Skeletal muscle tissue (tissue), 4 donors: ENCODE measurements around the gene ARHGEF28. TPM values are rescaled to one million over a fixed set of nuclear protein-coding genes. Genes with fewer than 3 reads are reported as not detected.

ENCODE experiments used
- H3K27ac ChIP-seq: one replicate; pipeline ENCODE4 v1.7.0; 2013; ENCODE audit warnings: mild to moderate bottlenecking, low read depth, low read length, inconsistent platforms
- H3K27me3 ChIP-seq, 3 donors: one replicate each; pipeline ENCODE4 v1.7.0; 2013; ENCODE audit warnings: low read length in 3 of 3; ENCODE audit not compliant: control insufficient read depth in 3 of 3, insufficient read depth in 3 of 3
- H3K36me3 ChIP-seq, 3 donors: one replicate each; pipeline ENCODE4 v1.7.0; 2013; ENCODE audit warnings: low read length in 3 of 3; ENCODE audit not compliant: control insufficient read depth in 3 of 3, insufficient read depth in 3 of 3
- H3K4me1 ChIP-seq, 3 donors: one replicate each; pipeline ENCODE4 v1.7.0; 2013; ENCODE audit warnings: low read length in 3 of 3, mild to moderate bottlenecking in 3 of 3; ENCODE audit not compliant: control insufficient read depth in 3 of 3, insufficient read depth in 3 of 3
- H3K4me3 ChIP-seq, 3 donors: one replicate each; pipeline ENCODE4 v1.7.0; 2013; ENCODE audit warnings: low read length in 3 of 3
- H3K9ac ChIP-seq, 3 donors: one replicate each; pipeline ENCODE4 v1.7.0; 2013; ENCODE audit warnings: low read length in 3 of 3, mild to moderate bottlenecking in 3 of 3, moderate library complexity in 2 of 3, low read depth in 1 of 3
- H3K9me3 ChIP-seq, 3 donors: one replicate each; pipeline ENCODE4 v1.7.0; 2013; ENCODE audit warnings: low read length in 3 of 3; ENCODE audit not compliant: control insufficient read depth in 3 of 3
- total RNA-seq: library from RNA; depleted of rRNA; stranded (reverse); fragments of >200 nt; gene quantifications from one replicate; pipeline ENCODE4 v1.2.3, GENCODE V29; 2014
- donor health status: Osteomylitis.

Gene ARHGEF28
- total RNA-seq, 1 donor from 2014 or later, result 8.4 TPM

GRCh38 chr5:73962801-73963425 is 336.9 kb downstream of the ARHGEF28 start:
- Histone ChIP-seq H3K4me1 (no peaks in the 10 kb centered on the region), H3K9ac (no peak overlapping the region), H3K9me3 (no peaks in the 10 kb centered on the region), H3K36me3 (no peaks in the 10 kb centered on the region), H3K27me3 (peaks cover 0 to 3% (median 3%) of the 10 kb centered on the region in 3 donors), H3K4me3 (no peak overlapping the region), H3K27ac (no peak overlapping the region)

- H3K9ac ChIP-seq, result no peak overlapping the region
- H3K36me3 ChIP-seq, result no peaks in the 10 kb centered on the region
- no peak overlapping the region for H3K4me3 ChIP-seq
- H3K27ac ChIP-seq, result no peak overlapping the region
- H3K9me3 ChIP-seq, result no peaks in the 10 kb centered on the region
- H3K4me1 ChIP-seq, result no peaks in the 10 kb centered on the region
- H3K27me3 ChIP-seq, result peaks cover 0 to 3% (median 3%) of the 10 kb centered on the region in 3 donors
Observed at GRCh38 chr5:73964352-73964865, 338.4 kb downstream of the ARHGEF28 start.

- Histone ChIP-seq H3K4me1 (no peaks in the 10 kb centered on the region), H3K27me3 (peaks cover 0 to 3% (median 3%) of the 10 kb centered on the region in 3 donors), H3K4me3 (no peak overlapping the region), H3K36me3 (no peaks in the 10 kb centered on the region), H3K9ac (no peak overlapping the region), H3K9me3 (no peaks in the 10 kb centered on the region), H3K27ac (no peak overlapping the region)
Observed at GRCh38 chr5:73966451-73966850, 340.5 kb downstream of the ARHGEF28 start.

- Histone ChIP-seq H3K36me3 (no peaks in the 10 kb centered on the region), H3K4me3 (no peak overlapping the region), H3K27ac (no peak overlapping the region), H3K9ac (no peak overlapping the region), H3K27me3 (peaks cover 0 to 3% (median 2%) of the 10 kb centered on the region in 3 donors), H3K9me3 (no peaks in the 10 kb centered on the region), H3K4me1 (no peaks in the 10 kb centered on the region)
Observed at GRCh38 chr5:73967347-73967746, 341.4 kb downstream of the ARHGEF28 start.

- Histone ChIP-seq H3K27me3 (peaks cover 0 to 3% (median 0%) of the 10 kb centered on the region in 3 donors), H3K9ac (no peak overlapping the region)
Observed at GRCh38 chr5:73968246-73968645, 342.2 kb downstream of the ARHGEF28 start.

GRCh38 chr5:73968729-73969128 is 342.7 kb downstream of the ARHGEF28 start:
- Histone ChIP-seq H3K27me3 (no peaks in the 10 kb centered on the region), H3K4me1 (no peaks in the 10 kb centered on the region), H3K36me3 (no peaks in the 10 kb centered on the region), H3K27ac (no peak overlapping the region), H3K9ac (no peak overlapping the region), H3K4me3 (no peak overlapping the region), H3K9me3 (no peaks in the 10 kb centered on the region)

More at GRCh38 chr5:73968246-73968645, 342.2 kb downstream of the ARHGEF28 start:
- Histone ChIP-seq H3K36me3 (no peaks in the 10 kb centered on the region), H3K4me1 (no peaks in the 10 kb centered on the region), H3K4me3 (no peak overlapping the region), H3K27ac (no peak overlapping the region), H3K9me3 (no peaks in the 10 kb centered on the region)

- H3K4me3 ChIP-seq, result no peak overlapping the region
- no peak overlapping the region for H3K27ac ChIP-seq
- no peaks in the 10 kb centered on the region for H3K9me3 ChIP-seq
- no peaks in the 10 kb centered on the region for H3K4me1 ChIP-seq
- no peak overlapping the region for H3K9ac ChIP-seq
- no peaks in the 10 kb centered on the region for H3K36me3 ChIP-seq
- H3K27me3 ChIP-seq, result no peaks in the 10 kb centered on the region
Observed at GRCh38 chr5:73969195-73970036, 343.4 kb downstream of the ARHGEF28 start.

- Histone ChIP-seq H3K36me3 (no peaks in the 10 kb centered on the region), H3K4me1 (no peaks in the 10 kb centered on the region), H3K27me3 (no peaks in the 10 kb centered on the region), H3K9ac (no peak overlapping the region), H3K27ac (no peak overlapping the region), H3K4me3 (no peak overlapping the region), H3K9me3 (no peaks in the 10 kb centered on the region)
Observed at GRCh38 chr5:73971326-73971725, 345.3 kb downstream of the ARHGEF28 start.

GRCh38 chr5:73973135-73973534 is 347.1 kb downstream of the ARHGEF28 start:
- Histone ChIP-seq H3K27ac (no peak overlapping the region), H3K4me3 (no peak overlapping the region), H3K4me1 (no peaks in the 10 kb centered on the region), H3K9me3 (no peaks in the 10 kb centered on the region), H3K27me3 (no peaks in the 10 kb centered on the region), H3K9ac (no peak overlapping the region), H3K36me3 (no peaks in the 10 kb centered on the region)

GRCh38 chr5:73974871-73975360 is 348.9 kb downstream of the ARHGEF28 start:
- Histone ChIP-seq H3K4me1 (no peaks in the 10 kb centered on the region), H3K4me3 (no peak overlapping the region), H3K9ac (no peak overlapping the region), H3K36me3 (no peaks in the 10 kb centered on the region), H3K9me3 (no peaks in the 10 kb centered on the region), H3K27ac (no peak overlapping the region), H3K27me3 (no peaks in the 10 kb centered on the region)
